Urinary bladder (tissue), 4 donors: ENCODE results near the gene CYTH3. TPM values are rescaled to one million over a fixed set of nuclear protein-coding genes. Genes with fewer than 3 reads are reported as not detected.

Experiments
- DNase-seq: peaks from one replicate; pipeline ENCODE4 v3.0.0-alpha.2; 2015; ENCODE audit errors: extremely low spot score
- H3K27ac ChIP-seq: one replicate; pipeline ENCODE4 v1.5.1; 2013; ENCODE audit warnings: low read depth, mild to moderate bottlenecking, moderate library complexity
- H3K36me3 ChIP-seq: one replicate; pipeline ENCODE4 v1.6.1; 2013; ENCODE audit warnings: mild to moderate bottlenecking, moderate library complexity; ENCODE audit not compliant: insufficient read depth
- H3K4me1 ChIP-seq: one replicate; pipeline ENCODE4 v1.6.1; 2013; ENCODE audit warnings: mild to moderate bottlenecking, moderate library complexity; ENCODE audit not compliant: insufficient read depth
- H3K4me3 ChIP-seq: one replicate; pipeline ENCODE4 v1.5.1; 2013; ENCODE audit warnings: low read depth, low read length
- WGBS: extraction: QIAGEN DNeasy Blood & Tissue Kit; methylation state at CpG from one replicate; pipeline ENCODE4 v1.1.7; 2013; 5-methylcytosine and 5-hydroxymethylcytosine counted together
- polyA plus RNA-seq: library from polyadenylated mRNA; stranded (reverse); fragments of 200-250 nt; gene quantifications from one replicate; pipeline ENCODE4 v1.2.3, GENCODE V29; 2013
- small RNA-seq: library from RNA; depleted of rRNA; stranded (forward); fragments of <200 nt; gene quantifications from one replicate; pipeline ENCODE3, GENCODE V24; 2014
- total RNA-seq: library from RNA; depleted of rRNA; stranded (reverse); fragments of >200 nt; gene quantifications from one replicate; pipeline ENCODE4 v1.2.3, GENCODE V29; 2014
- donor health status: healthy with polysubstance abuse.
- donor health status: healthy.

CYTH3 gene
- total and polyA plus RNA-seq, 2 donors, result 23.5 to 28.9 TPM

DNA sequence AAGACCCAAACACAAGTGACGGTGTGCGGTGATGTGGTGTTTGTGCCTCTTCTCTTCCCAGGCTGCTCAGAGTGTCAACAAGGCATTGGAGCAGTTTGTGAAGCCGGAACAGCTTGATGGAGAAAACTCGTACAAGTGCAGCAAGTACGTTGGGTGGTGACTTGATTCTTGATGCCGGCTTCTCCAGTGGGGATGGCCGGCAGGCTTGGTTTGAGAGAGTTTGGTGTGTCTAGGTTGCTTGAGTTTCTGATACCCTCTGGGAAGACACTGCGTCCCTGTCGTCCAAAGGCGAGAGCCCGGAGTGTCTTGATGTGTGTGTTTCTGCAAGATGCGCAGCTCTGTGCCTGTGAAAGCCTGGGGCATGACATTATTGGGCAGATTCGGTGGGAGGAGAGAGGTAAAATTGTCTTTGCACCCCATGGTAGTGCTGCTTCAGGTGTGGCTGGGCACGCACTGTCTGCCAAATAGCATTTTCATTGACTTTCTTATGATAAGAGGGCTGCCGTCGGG lies 129.5 kb downstream of the CYTH3 start:
- H3K4me3 ChIP-seq, result no peak overlapping the region
- DNase-seq, result no peak
- H3K27ac ChIP-seq, result no peak overlapping the region
- 96% methylated on average over 16 of the region's 16 CpGs for WGBS
- H3K4me1 ChIP-seq, result no peaks in the 10 kb centered on the region
- peaks cover 5% of the 10 kb centered on the region for H3K36me3 ChIP-seq

DNA sequence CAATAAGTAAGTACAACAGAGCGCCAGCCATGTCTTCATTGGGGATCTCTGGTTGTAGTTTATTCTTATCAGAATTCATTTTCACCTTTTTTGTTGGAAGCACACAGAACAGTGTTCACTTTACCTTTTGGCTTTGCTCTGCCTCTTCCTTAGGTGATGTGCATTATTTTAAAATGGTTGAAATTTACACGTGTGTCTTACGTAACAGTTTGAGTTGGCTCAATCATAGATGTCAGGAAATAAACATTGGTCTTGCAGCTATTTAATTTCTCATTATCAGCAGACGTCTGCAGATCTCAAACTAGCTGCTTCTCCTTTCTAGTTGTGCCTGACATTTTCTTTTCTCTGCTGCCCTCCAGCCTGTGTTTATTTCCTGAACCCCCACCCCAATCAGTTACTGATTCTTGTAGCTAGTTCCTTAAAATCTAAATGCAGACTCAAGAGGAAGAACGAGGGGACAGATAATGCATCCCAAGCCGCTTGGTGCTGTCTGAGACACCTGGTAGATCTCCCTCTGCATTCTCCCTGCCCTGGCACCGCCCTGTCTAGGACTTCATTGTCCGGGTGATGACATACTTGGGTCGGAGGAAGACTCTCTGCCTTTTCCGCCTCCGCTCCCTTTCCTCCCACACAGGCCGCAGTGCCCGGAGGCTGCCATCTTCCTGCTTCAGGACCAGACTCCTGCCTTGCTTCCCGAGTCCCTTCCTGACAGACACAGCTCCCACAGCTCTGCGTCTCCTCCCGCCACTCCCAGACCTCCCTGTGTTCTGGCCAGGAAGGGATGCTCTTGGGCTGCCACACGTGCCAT lies 133.0 kb downstream of the CYTH3 start:
- no peak for DNase-seq
- 81% methylated on average over 17 of the region's 17 CpGs for WGBS
- H3K27ac ChIP-seq, result no peak overlapping the region

DNA sequence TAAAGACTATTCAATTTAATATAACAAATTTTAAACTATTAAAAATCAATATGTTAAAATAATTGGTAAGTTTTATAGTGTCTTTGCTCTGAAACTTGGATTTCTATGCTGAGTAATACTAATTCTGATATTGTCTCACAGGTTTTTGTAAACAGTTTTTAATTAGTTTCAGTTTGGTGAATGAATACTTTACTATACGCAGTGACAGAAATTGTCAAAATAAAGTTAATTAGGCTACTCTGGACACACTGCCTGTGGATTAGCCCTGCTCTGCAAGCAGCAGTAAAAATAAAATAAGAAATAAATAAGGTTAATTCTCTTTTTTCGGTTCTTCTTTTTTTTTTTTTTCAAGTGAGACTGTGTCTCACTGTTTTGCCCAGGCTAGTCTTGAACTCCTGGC lies 135.9 kb downstream of the CYTH3 start:
- no peak for DNase-seq
- WGBS, result 92% methylated on average over 2 of the region's 2 CpGs
- Histone ChIP-seq H3K4me1 (no peaks in the 10 kb centered on the region), H3K4me3 (no peak overlapping the region), H3K36me3 (peaks cover 4% of the 10 kb centered on the region), H3K27ac (no peak overlapping the region)

More for the DNA sequence above, 133.0 kb downstream of the CYTH3 start:
- no peaks in the 10 kb centered on the region for H3K4me1 ChIP-seq
- H3K36me3 ChIP-seq, result peaks cover 3% of the 10 kb centered on the region
- H3K4me3 ChIP-seq, result no peak overlapping the region

DNA sequence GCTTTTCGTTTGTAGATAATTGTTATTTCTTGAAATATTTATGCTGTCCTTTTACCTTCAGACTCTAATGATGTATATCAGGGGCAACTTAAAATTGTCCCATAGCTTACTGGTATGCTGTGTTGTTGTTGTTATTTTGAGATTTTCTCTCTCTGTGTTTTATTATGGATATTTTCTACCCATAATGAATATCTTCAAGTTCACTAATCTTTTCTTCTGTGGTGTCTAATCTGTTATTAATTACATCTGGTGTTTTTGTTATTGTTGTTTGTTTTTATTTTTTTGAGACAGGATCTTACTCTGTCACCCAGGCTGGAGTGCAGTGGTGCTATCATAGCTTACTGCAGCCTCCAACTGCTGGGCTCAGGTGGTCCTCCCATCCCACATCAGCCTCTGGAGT lies 139.2 kb downstream of the CYTH3 start:
- no peak for DNase-seq
- WGBS, result 95% methylated on average over 1 of the region's 1 CpG
- Histone ChIP-seq H3K4me3 (no peak overlapping the region), H3K4me1 (no peaks in the 10 kb centered on the region), H3K27ac (no peak overlapping the region), H3K36me3 (peaks cover 1% of the 10 kb centered on the region)

GRCh38 chr7:6130007-6130587 lies 142.3 kb downstream of the CYTH3 start:
- Histone ChIP-seq H3K36me3 (peaks cover 1% of the 10 kb centered on the region), H3K27ac (no peak overlapping the region), H3K4me3 (no peak overlapping the region), H3K4me1 (no peaks in the 10 kb centered on the region)
- DNase-seq, result no peak
- WGBS, result 88% methylated on average over 10 of the region's 10 CpGs

DNA sequence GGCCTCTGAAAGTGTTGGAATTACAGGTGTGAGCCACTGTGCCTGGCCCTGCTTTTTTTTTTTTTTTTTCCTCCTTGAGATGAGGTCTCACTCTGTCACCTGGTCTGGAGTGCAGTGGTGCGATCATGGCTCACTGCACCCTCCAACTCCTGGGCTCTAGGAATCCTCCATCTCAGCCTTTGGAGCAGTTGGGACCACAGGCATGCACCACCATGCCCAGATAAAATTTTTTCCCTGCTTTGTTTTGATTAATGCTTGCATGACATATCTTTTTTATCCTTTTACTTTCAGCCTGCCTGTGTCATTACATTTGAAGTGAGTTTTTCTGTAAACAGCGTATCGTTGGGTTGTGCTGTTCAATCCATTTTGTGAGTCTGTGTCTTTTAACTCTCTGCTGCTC lies 144.2 kb downstream of the CYTH3 start:
- Histone ChIP-seq H3K4me3 (no peak overlapping the region), H3K36me3 (no peaks in the 10 kb centered on the region)
- 92% methylated on average over 3 of the region's 3 CpGs for WGBS

DNA sequence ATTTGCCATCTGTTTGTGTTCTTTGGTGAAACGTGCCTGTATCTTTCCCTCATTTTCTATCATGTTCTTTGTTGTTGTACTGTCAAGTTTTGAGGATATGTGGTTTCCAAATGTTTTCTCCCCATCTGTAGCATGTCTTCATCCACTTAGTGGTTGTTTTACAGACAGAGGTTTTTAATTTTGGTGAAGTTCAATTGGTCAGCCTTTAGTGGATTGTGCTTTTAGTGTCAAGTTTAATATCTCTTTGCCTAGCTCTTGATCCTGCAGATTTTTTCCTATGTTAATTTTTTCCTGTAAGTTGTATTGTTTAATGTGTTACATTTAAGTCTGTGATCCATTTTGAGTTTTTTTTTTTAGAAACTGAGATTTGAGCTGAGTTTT lies 145.3 kb downstream of the CYTH3 start:
- WGBS, result 52% methylated on average over 1 of the region's 1 CpG
- Histone ChIP-seq H3K27ac (no peak overlapping the region), H3K36me3 (no peaks in the 10 kb centered on the region), H3K4me3 (no peak overlapping the region), H3K4me1 (no peaks in the 10 kb centered on the region)
- no peak for DNase-seq

More for the DNA sequence above, 144.2 kb downstream of the CYTH3 start:
- Histone ChIP-seq H3K27ac (no peak overlapping the region), H3K4me1 (no peaks in the 10 kb centered on the region)
- no peak for DNase-seq

DNA sequence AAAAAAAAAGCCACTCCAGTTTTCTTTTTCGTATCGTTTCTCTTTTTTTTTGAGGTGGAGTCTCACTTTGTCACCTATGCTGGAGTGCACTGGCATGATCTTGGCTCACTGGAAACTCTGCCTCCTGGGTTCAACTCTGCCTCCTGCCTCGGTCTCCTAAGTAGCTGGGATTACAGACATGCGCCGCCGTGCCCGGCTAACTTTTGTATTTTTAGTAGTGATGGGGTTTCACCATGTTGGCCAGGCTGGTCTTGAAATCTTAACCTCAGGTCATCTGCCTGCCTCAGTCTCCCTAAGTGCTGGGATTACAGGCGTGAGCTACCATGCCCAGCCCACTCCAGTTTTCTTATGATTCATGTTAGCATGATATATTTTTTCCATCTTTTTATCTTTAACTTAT lies 148.6 kb downstream of the CYTH3 start:
- Histone ChIP-seq H3K27ac (no peak overlapping the region), H3K36me3 (peaks cover 2% of the 10 kb centered on the region), H3K4me3 (no peak overlapping the region), H3K4me1 (no peaks in the 10 kb centered on the region)
- WGBS, result 98% methylated on average over 8 of the region's 8 CpGs
- DNase-seq, result no peak

GRCh38 chr7:6121141-6121540 lies 151.3 kb downstream of the CYTH3 start:
- no peak overlapping the region for H3K4me3 ChIP-seq
- peaks cover 2% of the 10 kb centered on the region for H3K36me3 ChIP-seq
- no peak for DNase-seq
- WGBS, result over 99% methylated on average over 2 of the region's 2 CpGs
- no peak overlapping the region for H3K27ac ChIP-seq
- no peaks in the 10 kb centered on the region for H3K4me1 ChIP-seq

- Histone ChIP-seq H3K27ac (no peak overlapping the region), H3K36me3 (peaks cover 9% of the 10 kb centered on the region), H3K4me3 (no peak overlapping the region), H3K4me1 (no peaks in the 10 kb centered on the region)
- no peak for DNase-seq
- 80% methylated on average over 2 of the region's 2 CpGs for WGBS
Observed at GRCh38 chr7:6117533-6117932, 154.9 kb downstream of the CYTH3 start.

DNA sequence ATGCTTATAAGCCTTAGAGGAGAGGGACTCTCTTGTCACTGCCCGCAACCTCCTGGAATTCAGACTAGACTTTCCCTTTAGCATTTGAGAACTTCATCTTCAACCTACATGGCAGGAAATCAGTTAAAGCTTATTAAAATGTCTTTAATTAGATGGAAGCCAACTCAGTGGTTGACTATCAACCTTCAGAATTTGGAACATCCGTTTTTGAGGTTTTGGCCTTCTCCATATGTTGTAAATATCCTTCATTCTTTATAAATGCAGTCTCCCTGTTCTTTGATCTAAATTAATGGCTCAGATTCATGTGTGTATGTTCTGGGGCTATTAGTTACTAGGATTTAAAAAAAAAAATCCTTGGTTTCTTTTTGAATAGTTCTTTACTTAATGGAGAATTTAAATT lies 156.2 kb downstream of the CYTH3 start:
- H3K4me3 ChIP-seq, result no peak overlapping the region
- 86% methylated on average over 2 of the region's 2 CpGs for WGBS
- DNase-seq, result no peak
- H3K36me3 ChIP-seq, result peaks cover 7% of the 10 kb centered on the region
- H3K4me1 ChIP-seq, result no peaks in the 10 kb centered on the region
- no peak overlapping the region for H3K27ac ChIP-seq

Small RNA genes within 50 kb of the gene (small RNA-seq; reads per million reads assigned to genes)
- not detected for gene RF00019

Other genes starting within 250 kb of the CYTH3 start
- not detected for gene ANKRD61, start 241.2 kb downstream of the CYTH3 start, total RNA-seq
- gene ANKRD61, start 241.2 kb downstream of the CYTH3 start, polyA plus RNA-seq, result 0.06 TPM
- gene EIF2AK1, start 213.4 kb downstream of the CYTH3 start, total RNA-seq, result 78.1 TPM
- gene EIF2AK1, start 213.4 kb downstream of the CYTH3 start, polyA plus RNA-seq, result 29.3 TPM
- 8.2 TPM for gene USP42, start 167.7 kb downstream of the CYTH3 start, total RNA-seq
- gene USP42, start 167.7 kb downstream of the CYTH3 start, polyA plus RNA-seq, result 6.1 TPM
- 25.7 TPM for gene FAM220A, start 76.3 kb upstream of the CYTH3 start, total RNA-seq
- 26.9 TPM for gene FAM220A, start 76.3 kb upstream of the CYTH3 start, polyA plus RNA-seq
- 54.8 TPM for gene RAC1, start 101.9 kb upstream of the CYTH3 start, total RNA-seq
- gene RAC1, start 101.9 kb upstream of the CYTH3 start, polyA plus RNA-seq, result 205 TPM
- 10.3 TPM for gene DAGLB, start 175.3 kb upstream of the CYTH3 start, total RNA-seq
- 8.1 TPM for gene DAGLB, start 175.3 kb upstream of the CYTH3 start, polyA plus RNA-seq
- 341 TPM for gene KDELR2, start 211.5 kb upstream of the CYTH3 start, total RNA-seq
- gene KDELR2, start 211.5 kb upstream of the CYTH3 start, polyA plus RNA-seq, result 85.9 TPM